ENCODE data around the gene BRD4.

Gene BRD4

DNA sequence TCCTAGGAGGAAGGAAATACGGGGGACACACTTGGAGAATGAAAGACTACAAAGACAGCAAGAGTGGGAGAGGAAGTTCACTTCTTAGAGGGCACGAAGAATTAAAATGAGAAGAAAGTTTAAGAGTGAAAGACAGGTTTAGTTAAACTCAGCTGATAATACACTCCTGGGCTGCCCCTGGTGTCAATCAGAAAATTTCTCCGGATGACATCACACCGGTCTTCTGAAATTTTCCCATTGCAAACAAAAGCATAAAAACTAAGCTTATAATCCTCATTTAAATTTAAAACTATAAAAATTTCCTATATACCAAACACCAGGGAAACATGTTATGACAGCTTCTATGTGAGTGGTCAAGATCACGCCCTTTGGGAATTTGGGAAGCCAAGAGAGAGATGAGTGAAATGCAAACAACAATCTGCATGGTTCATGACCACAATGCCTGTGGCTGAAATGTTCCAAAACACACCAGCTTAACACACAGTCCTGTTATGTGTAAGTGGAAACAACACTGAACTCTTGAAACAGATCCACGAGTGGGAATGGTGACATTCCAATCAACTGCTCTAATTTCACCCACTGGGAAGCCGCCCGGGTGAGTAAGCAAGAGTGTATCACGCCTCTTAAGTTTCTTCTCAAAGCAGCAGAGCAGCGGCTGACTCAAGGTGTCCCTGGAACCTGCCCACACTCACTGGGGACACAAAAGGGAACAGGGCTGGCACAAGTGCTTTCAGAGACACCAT lies 49.0 kb downstream of the BRD4 start:
- Histone ChIP-seq H3K4me1 (ENCODE audit: control insufficient read depth, insufficient read depth, low read length) (peaks cover 63% of the 10 kb centered on the region), H3K9ac (ENCODE audit: low read length) (no peak overlapping the region), H3K9me3 (ENCODE audit: control insufficient read depth, low read length) (no peaks in the 10 kb centered on the region), H3K27me3 (ENCODE audit: control insufficient read depth, insufficient read depth, low read length) (no peaks in the 10 kb centered on the region), H3K36me3 (ENCODE audit: control insufficient read depth, insufficient read depth, low read length) (no peaks in the 10 kb centered on the region), H3K4me3 (ENCODE audit: low read length) (no peak overlapping the region)

DNA sequence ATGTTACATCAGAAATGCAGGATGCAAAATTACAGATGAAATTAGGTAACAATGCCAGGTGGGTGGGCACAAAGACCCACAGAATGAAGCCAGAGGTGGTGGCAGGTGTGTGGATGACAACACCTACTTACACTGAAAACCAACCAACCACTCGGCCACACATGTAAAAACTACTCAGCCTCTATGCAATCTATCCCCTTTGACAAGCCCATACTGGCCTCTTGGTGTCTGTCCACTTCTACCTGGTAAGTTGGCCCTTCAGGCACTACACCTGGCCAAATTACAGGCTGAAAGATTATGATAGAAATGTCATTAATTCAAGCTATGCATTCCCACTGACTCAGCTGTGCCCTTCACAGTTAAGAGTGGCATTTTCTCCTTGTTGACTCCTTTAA lies 50.0 kb downstream of the BRD4 start:
- Histone ChIP-seq H3K27me3 (ENCODE audit: control insufficient read depth, insufficient read depth, low read length) (no peaks in the 10 kb centered on the region), H3K9ac (ENCODE audit: low read length) (no peak overlapping the region), H3K36me3 (ENCODE audit: control insufficient read depth, insufficient read depth, low read length) (no peaks in the 10 kb centered on the region), H3K4me3 (ENCODE audit: low read length) (no peak overlapping the region), H3K9me3 (ENCODE audit: control insufficient read depth, low read length) (no peaks in the 10 kb centered on the region), H3K4me1 (ENCODE audit: control insufficient read depth, insufficient read depth, low read length) (peaks cover 59% of the 10 kb centered on the region)

DNA sequence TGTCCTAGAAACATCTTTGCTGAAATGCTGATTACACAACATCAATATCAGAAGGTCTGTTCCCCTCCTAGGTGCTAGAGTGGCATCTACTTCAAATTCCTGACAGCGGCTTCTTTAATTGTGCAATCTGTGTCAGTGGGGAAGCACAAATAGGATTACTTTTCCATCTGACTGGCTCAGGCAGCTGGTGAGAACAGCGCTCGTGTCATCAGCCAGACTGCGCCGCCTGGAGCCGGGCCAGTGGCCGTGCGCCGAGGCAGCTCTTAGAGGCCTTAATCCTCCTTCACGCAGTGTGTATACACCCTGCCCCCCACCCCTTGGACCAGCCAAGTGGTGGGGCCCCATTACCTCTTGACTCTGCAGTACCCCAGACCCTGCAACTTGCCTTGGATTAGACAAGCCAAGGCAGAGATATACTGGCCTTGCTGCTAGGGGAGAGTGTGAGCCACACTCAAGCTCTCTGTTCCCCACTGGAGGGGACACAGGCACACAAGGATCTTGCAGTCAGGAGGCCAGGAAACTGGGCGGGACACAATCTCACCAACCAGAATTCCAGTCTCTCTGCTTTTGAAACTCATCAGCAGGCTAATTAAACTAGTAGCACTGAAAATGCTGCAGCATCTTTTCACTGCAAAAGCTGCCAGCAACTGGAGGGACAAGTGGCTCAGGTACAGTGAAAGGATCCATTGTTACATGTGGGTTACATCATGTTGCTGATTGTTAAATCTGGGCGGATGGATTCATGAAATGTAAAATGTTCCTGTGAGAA lies 51.2 kb downstream of the BRD4 start:
- H3K9me3 ChIP-seq (ENCODE audit: control insufficient read depth, low read length): no peaks in the 10 kb centered on the region
- H3K27me3 ChIP-seq (ENCODE audit: control insufficient read depth, insufficient read depth, low read length): no peaks in the 10 kb centered on the region
- H3K9ac ChIP-seq (ENCODE audit: low read length): no peak overlapping the region
- peaks cover 66% of the 10 kb centered on the region for H3K4me1 ChIP-seq (ENCODE audit: control insufficient read depth, insufficient read depth, low read length)
- H3K36me3 ChIP-seq (ENCODE audit: control insufficient read depth, insufficient read depth, low read length): no peaks in the 10 kb centered on the region
- no peak overlapping the region for H3K4me3 ChIP-seq (ENCODE audit: low read length)

DNA sequence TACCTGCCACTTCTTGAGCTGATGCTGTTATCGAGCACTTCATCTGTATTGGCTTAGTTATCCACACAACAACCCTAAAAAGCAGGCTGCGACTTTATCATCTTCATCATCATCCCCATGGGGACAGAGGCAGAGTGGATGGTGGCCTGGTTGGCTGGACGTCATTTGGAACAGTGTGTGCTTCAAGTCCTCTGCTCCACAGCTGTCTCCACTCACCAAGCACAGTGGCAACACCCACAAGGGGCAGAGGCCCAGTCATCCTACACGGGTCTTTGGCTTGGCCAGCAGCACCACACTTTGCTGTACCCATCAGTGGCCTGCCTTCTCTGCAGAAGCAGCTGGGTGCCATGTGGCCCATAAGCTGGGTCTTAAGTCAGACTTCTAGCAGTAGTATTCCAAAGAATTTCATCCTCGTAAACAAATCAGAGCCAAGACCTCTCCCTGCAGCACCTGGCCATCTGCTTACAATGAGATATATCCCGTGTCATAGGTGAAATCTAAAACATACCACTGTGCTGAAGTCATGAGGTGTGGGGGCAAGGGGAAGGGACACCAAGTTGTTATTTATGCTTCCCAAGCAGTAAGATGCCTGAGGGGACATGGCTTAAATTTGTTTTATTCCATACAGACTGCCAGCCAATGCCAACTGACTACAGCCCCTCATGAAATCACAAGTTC lies 52.2 kb downstream of the BRD4 start:
- Histone ChIP-seq H3K4me3 (ENCODE audit: low read length) (no peak overlapping the region), H3K9ac (ENCODE audit: low read length) (no peak overlapping the region), H3K9me3 (ENCODE audit: control insufficient read depth, low read length) (no peaks in the 10 kb centered on the region), H3K27me3 (ENCODE audit: control insufficient read depth, insufficient read depth, low read length) (no peaks in the 10 kb centered on the region), H3K36me3 (ENCODE audit: control insufficient read depth, insufficient read depth, low read length) (no peaks in the 10 kb centered on the region), H3K4me1 (ENCODE audit: control insufficient read depth, insufficient read depth, low read length) (peaks cover 57% of the 10 kb centered on the region)

DNA sequence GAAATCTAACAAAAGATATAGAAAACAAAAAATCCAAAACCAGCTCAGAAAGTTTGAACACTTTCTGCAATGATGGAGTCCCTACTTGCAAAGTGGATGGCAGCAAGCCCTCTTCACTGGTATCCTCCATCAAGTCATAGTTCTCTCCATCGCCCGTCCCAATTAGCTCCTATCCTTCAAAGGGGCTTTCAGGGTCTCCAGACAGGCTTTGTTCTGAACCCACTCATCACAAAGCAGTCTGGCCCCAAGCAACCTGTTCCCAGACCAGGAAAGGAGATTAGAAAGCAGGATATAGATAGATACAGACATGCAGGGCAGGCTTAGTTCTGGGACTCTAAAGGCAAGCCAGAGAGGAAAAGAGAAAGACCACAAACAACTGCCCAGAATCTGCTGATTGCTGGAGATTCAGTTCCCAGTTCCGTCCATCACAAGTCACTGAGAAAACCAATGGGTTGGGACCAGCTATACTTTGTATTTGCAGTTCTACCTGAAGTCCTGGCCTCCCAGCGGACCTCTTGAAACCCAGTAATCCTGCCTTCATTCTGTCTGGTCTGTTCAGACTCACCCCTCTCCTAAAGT lies 52.9 kb downstream of the BRD4 start:
- Histone ChIP-seq H3K4me1 (ENCODE audit: control insufficient read depth, insufficient read depth, low read length) (peaks cover 49% of the 10 kb centered on the region), H3K36me3 (ENCODE audit: control insufficient read depth, insufficient read depth, low read length) (no peaks in the 10 kb centered on the region), H3K9me3 (ENCODE audit: control insufficient read depth, low read length) (no peaks in the 10 kb centered on the region), H3K9ac (ENCODE audit: low read length) (no peak overlapping the region), H3K4me3 (ENCODE audit: low read length) (no peak overlapping the region), H3K27me3 (ENCODE audit: control insufficient read depth, insufficient read depth, low read length) (no peaks in the 10 kb centered on the region)

DNA sequence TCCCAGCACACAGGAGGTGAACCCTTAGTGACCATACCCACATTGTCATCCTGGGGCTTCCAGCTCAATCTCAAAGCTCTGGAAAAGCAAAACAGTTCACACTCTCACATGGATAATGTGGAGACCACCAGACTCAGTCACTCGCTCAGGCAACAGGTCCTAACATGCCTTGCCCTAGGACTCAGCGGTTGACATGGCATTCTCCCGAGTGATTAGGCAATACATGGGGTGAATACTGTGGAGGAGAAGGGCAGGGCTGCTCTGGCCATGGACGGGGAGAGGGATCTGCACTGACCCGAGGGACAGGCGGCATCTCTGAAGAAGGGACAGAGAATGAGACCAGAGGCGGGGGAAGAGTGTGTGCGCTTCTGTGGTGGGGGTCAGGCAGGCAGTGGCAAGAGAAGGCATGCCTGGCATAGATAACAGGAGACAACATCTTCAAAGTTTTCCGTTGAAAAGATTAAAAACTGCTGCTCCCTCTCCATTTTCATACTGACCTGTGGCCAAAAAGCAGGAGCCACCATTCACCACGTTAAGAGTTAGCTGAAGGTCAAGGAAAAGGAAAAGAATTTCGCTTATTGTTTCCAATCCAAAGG lies 55.6 kb downstream of the BRD4 start:
- H3K9me3 ChIP-seq (ENCODE audit: control insufficient read depth, low read length): no peaks in the 10 kb centered on the region
- H3K36me3 ChIP-seq (ENCODE audit: control insufficient read depth, insufficient read depth, low read length): no peaks in the 10 kb centered on the region
- H3K4me1 ChIP-seq (ENCODE audit: control insufficient read depth, insufficient read depth, low read length): peaks cover 29% of the 10 kb centered on the region
- H3K27me3 ChIP-seq (ENCODE audit: control insufficient read depth, insufficient read depth, low read length): no peaks in the 10 kb centered on the region
- no peak overlapping the region for H3K9ac ChIP-seq (ENCODE audit: low read length)
- no peak overlapping the region for H3K4me3 ChIP-seq (ENCODE audit: low read length)

DNA sequence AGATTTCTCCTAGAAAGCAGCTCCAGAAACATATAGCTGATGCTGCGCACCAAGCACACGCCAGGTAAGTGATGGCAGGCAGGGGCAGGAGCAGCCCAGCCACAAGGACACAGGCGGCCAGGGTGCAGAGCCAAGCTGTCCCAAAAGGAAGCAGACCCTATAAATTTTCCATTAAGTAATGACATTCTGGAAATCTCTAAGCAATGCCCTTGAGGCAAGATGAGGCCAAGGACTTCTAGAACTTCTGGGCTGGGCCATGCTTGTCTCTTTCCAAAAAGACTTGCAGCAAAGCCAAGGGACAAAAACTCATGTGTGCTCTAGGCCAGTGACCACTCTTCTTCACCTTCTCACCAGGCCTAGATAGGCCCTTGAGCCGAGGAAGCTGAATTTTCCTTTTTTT lies 57.9 kb downstream of the BRD4 start:
- Histone ChIP-seq H3K9me3 (ENCODE audit: control insufficient read depth, low read length) (no peaks in the 10 kb centered on the region), H3K36me3 (ENCODE audit: control insufficient read depth, insufficient read depth, low read length) (peaks cover 9% of the 10 kb centered on the region), H3K27me3 (ENCODE audit: control insufficient read depth, insufficient read depth, low read length) (no peaks in the 10 kb centered on the region), H3K4me3 (ENCODE audit: low read length) (no peak overlapping the region), H3K4me1 (ENCODE audit: control insufficient read depth, insufficient read depth, low read length) (peaks cover 17% of the 10 kb centered on the region), H3K9ac (ENCODE audit: low read length) (no peak overlapping the region)

DNA sequence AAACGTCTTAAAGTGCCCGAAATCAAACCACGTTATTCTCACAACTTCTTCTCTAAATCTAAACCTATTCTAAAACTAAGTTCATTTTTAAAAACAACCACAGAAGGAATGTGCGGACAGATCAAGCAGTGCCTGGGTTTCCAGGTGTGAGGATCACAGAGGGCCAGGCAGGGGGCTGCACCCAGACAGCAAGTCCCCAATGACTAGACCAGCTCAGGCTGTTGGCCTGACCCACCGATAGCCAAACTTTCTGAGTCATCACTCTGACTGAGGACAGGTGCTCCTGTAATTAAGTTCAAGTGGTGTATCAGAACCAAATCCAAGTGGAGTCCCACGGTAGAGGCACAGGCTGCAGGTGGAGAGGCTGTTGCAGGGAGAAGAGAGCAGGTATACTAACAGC lies 62.5 kb downstream of the BRD4 start:
- H3K4me3 ChIP-seq (ENCODE audit: low read length): no peak overlapping the region
- H3K9ac ChIP-seq (ENCODE audit: low read length): no peak overlapping the region
- H3K9me3 ChIP-seq (ENCODE audit: control insufficient read depth, low read length): no peaks in the 10 kb centered on the region
- H3K4me1 ChIP-seq (ENCODE audit: control insufficient read depth, insufficient read depth, low read length): peaks cover 26% of the 10 kb centered on the region
- no peaks in the 10 kb centered on the region for H3K27me3 ChIP-seq (ENCODE audit: control insufficient read depth, insufficient read depth, low read length)
- peaks cover 13% of the 10 kb centered on the region for H3K36me3 ChIP-seq (ENCODE audit: control insufficient read depth, insufficient read depth, low read length)

DNA sequence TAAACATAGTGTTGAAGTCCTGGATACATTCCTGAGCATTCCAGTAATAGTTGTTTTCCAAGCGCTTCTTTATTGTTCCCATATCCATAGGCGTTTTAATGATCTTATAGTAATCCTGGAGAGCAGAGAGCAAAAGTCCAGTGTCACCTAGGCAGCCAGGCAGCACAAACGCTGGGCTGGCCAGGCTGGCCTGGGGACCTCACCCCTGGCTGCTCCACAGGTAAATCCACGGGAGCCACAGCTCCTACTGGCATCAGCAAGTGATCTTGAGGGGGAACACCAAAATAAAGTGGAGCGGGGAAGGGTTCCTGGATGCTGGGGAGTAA lies 63.4 kb downstream of the BRD4 start:
- Histone ChIP-seq H3K27me3 (ENCODE audit: control insufficient read depth, insufficient read depth, low read length) (no peaks in the 10 kb centered on the region), H3K9me3 (ENCODE audit: control insufficient read depth, low read length) (no peaks in the 10 kb centered on the region), H3K4me1 (ENCODE audit: control insufficient read depth, insufficient read depth, low read length) (peaks cover 29% of the 10 kb centered on the region), H3K36me3 (ENCODE audit: control insufficient read depth, insufficient read depth, low read length) (peaks cover 21% of the 10 kb centered on the region), H3K9ac (ENCODE audit: low read length) (no peak overlapping the region), H3K4me3 (ENCODE audit: low read length) (no peak overlapping the region)

DNA sequence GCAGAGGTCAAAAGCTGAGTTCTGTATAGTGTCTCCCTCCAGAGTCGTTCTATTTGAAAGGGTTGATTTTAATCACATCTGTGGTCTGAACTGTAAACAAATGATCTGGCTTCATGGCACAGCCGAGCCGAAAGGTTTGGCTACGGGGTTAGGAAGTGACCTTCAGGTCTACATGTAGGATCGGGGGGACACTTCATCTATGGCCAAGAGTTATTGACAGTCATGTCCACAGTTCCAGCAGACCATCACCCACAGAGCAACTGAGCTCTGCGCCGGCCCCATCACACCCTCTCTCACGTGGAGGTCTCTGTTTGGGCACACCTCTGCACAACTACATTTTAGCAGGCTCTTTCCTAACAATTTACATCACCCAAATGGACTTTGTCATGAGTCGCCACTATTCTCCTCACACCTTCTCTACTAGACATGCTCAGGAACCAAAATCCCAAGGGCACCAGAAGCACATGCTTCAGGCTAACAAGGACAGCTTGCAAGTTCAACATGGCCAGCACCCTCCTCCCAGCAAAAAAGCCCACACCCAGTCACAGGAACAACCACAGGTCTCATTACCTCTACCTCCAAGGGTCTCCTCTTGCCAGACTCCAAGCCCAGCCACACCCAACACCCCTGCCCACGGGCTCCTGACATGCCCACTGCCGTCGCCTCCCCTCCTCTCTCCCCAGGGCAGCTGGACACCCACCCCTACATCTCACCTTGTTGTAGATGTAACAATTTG lies 64.0 kb downstream of the BRD4 start:
- H3K4me3 ChIP-seq (ENCODE audit: low read length): no peak overlapping the region
- no peaks in the 10 kb centered on the region for H3K27me3 ChIP-seq (ENCODE audit: control insufficient read depth, insufficient read depth, low read length)
- H3K4me1 ChIP-seq (ENCODE audit: control insufficient read depth, insufficient read depth, low read length): peaks cover 33% of the 10 kb centered on the region
- H3K9ac ChIP-seq (ENCODE audit: low read length): no peak overlapping the region
- no peaks in the 10 kb centered on the region for H3K9me3 ChIP-seq (ENCODE audit: control insufficient read depth, low read length)
- peaks cover 26% of the 10 kb centered on the region for H3K36me3 ChIP-seq (ENCODE audit: control insufficient read depth, insufficient read depth, low read length)

DNA sequence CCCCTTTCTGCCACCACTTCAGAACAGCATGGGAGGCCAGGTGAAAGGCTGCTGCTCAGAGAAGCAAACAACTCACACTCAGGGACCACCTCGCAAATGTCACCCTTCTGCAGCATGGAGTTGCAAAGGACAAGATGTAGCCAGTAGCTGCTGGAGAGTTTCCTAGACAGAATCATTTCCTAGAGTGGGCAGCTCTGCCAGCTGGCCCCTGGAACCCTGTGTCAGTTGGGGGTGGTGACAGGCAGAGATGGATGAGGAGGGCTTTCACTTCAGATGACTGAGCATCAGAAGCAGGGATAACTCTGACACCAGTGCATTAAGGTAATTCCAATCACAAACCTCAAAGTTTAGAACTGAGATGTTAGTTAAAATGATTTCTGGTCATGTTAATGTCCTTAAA lies 65.7 kb downstream of the BRD4 start:
- H3K4me3 ChIP-seq (ENCODE audit: low read length): no peak overlapping the region
- H3K36me3 ChIP-seq (ENCODE audit: control insufficient read depth, insufficient read depth, low read length): peaks cover 32% of the 10 kb centered on the region
- no peaks in the 10 kb centered on the region for H3K27me3 ChIP-seq (ENCODE audit: control insufficient read depth, insufficient read depth, low read length)
- no peak overlapping the region for H3K9ac ChIP-seq (ENCODE audit: low read length)
- peaks cover 33% of the 10 kb centered on the region for H3K4me1 ChIP-seq (ENCODE audit: control insufficient read depth, insufficient read depth, low read length)
- H3K9me3 ChIP-seq (ENCODE audit: control insufficient read depth, low read length): no peaks in the 10 kb centered on the region

Data from mucosa of stomach (tissue), 1 donor.